Effector CD4-positive, alpha-beta T cell (primary cell): Measurements from ENCODE around the gene KIAA2012.
"Not testable (repeated sequence)": the region's sequence is repeated elsewhere in the genome, so short reads cannot be mapped to it uniquely, and the experiment has no call there.

Experiments used
- DNase-seq: peaks from one replicate; pipeline ENCODE4 v3.0.0-alpha.2; 2020

The KIAA2012 gene

GRCh38 chr2:202121532-202122162 lies 48.6 kb downstream of the KIAA2012 start:
- no peak for DNase-seq

- no peak for DNase-seq
Observed at GRCh38 chr2:202122163-202122540, 49.1 kb downstream of the KIAA2012 start.

GRCh38 chr2:202122980-202123720 lies 50.1 kb downstream of the KIAA2012 start:
- no peak for DNase-seq

- no peak for DNase-seq
Observed at GRCh38 chr2:202124286-202124685, 51.2 kb downstream of the KIAA2012 start.

- no peak for DNase-seq
Observed at GRCh38 chr2:202127687-202128331, 54.8 kb downstream of the KIAA2012 start.

GRCh38 chr2:202129841-202130240 lies 56.8 kb downstream of the KIAA2012 start:
- DNase-seq = no peak

- no peak for DNase-seq
Observed at GRCh38 chr2:202133200-202133908, 60.3 kb downstream of the KIAA2012 start.

- no peak for DNase-seq
Observed at GRCh38 chr2:202133909-202134265, 60.8 kb downstream of the KIAA2012 start.

- no peak for DNase-seq
Observed at GRCh38 chr2:202135091-202135874, 62.2 kb downstream of the KIAA2012 start.

- not testable (repeated sequence) for DNase-seq
Observed at GRCh38 chr2:202136039-202136438, 63.0 kb downstream of the KIAA2012 start.

- no peak for DNase-seq
Observed at GRCh38 chr2:202136526-202136925, 63.5 kb downstream of the KIAA2012 start.

- no peak for DNase-seq
Observed at GRCh38 chr2:202140522-202141252, 67.6 kb downstream of the KIAA2012 start.

GRCh38 chr2:202141329-202141947 lies 68.4 kb downstream of the KIAA2012 start:
- DNase-seq = no peak

- DNase-seq = no peak
Observed at GRCh38 chr2:202142540-202142939, 69.5 kb downstream of the KIAA2012 start.

GRCh38 chr2:202147775-202148174 lies 74.7 kb downstream of the KIAA2012 start:
- no peak for DNase-seq

GRCh38 chr2:202148515-202149154 lies 75.6 kb downstream of the KIAA2012 start:
- no peak for DNase-seq

- no peak for DNase-seq
Observed at GRCh38 chr2:202149155-202149762, 76.2 kb downstream of the KIAA2012 start.

- no peak for DNase-seq
Observed at GRCh38 chr2:202149936-202150335, 76.9 kb downstream of the KIAA2012 start.

- DNase-seq = no peak
Observed at GRCh38 chr2:202152104-202152715, 79.2 kb downstream of the KIAA2012 start.

- DNase-seq = no peak
Observed at GRCh38 chr2:202154613-202155012, 81.6 kb downstream of the KIAA2012 start.
